Ecto neural progenitor cell (in vitro differentiated cells): Measurements from ENCODE around the gene CCNL2.

Experiments
- DNase-seq: peaks from one replicate; pipeline ENCODE4 v3.0.0-alpha.2; 2018; ENCODE audit warnings: low spot score

Gene CCNL2

GRCh38 chr1:1356166-1356795 is 42.9 kb downstream of the CCNL2 start:
- DNase-seq: no peak

- DNase-seq: no peak
These were observed 43.7 kb downstream of the CCNL2 start for GRCh38 chr1:1355416-1355815.

GRCh38 chr1:1354271-1355247 is 44.6 kb downstream of the CCNL2 start:
- peak; percentile 64 for DNase-seq

DNA sequence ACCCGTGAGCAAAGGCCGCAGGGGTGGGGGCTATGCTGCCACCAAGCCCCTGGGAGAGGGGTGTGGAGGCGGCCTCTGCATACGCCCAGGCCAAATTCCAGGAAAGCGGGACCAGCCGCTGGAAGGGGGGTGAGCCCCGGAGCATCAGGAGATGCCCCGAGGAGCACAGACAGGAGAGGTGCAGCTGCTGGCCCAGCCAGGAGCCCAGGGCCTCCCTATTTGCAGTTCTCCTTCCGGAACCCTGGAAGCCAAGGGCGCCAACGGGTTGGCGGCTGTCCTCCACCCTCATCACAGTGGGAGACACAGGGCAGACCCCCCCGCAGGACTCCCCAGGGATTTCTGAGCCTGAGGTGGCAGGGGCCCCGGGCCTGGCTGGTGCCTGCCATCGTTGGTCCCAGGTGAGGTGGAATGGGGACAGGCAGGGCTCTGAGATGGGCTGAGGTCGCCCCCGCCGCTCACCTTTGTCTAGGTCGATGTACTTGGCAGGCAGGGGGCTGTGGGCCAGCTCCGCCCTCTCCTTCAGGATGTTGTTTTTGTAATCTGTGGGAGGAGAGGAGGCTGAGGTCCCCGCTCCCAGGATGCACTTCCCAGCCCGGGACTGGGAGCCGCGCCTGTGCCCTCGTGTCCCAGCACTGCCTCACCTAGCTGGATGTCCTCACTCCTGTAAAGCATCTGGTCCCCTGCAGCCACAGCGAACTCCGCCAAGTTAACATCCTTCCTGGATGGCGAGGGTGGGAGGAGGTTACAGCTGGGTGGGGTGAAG is 45.6 kb downstream of the CCNL2 start:
- no peak for DNase-seq

DNA sequence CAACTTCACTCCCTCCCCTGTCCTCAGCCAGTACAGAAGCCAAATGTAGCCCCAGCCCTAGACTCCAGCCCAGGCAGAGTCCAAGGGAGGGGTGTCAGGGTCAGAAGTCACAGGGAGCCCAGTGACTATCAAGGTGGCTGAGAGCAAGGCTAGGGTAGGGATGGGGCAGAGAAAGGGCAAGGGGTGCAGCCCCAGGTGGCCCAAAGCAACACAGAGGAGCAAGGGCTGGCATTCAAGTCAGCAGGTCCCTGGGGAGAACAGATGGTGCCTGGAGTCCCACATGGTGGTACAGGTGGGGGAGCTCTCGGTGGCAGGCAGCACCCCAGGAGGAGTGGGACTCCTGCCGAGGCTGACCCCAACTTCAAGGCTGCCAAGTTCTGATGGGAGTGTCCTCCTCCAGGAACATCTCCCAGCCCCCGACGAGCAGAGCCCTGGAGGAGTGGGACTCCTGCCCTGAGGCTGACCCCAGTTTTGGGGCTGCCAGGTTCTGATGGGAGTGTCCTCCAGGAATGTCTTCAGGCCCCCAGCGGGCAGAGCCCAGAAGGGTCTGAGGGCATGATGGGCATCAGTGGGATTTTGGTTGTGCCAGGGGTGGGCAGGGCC is 46.2 kb downstream of the CCNL2 start:
- no peak for DNase-seq

DNA sequence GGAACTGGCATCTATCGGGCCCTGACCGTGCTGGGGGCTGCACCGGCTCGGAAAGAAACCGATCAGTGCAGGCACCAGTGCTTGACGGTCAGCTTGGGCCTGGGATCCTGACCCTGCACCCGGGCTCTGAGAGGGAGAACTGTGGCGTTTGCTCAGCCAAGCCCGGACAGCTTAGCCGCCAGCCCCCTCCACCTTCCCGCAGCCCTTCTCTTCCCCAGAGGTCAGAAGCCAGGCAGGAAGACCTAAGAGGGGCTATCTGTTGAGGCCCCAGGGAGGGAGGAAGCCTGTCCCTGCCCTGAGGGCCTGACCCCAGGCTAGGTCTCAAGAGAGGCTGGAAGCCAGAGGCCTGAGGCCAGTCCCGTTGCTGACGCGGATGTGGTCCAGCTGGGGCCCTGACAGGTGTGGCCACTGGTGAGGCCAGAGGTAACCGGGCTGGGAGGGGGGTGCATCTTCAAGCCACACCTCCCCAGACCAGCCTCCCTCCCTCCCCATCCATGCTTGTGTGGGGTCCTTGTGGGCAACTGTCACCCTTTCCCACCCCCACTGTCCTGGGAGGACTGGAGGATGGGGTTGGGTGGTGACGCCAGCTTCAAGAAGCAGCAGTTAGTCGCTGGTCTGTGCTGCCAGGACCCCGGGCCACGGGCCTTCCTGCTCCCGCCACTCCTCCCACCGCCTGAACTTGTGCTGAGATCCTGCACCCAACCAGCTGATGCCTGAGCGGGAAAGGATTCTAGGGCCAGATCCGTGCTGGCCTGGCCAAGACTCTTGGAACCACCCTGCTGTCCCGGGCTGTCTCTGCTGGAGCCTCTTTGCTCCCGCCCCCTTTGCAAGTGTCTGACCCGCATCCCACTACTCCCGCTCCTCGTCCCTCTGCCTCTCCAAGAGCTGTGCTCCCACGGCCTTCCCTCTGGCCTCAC is 47.4 kb downstream of the CCNL2 start:
- DNase-seq: peak; percentile 65

DNA sequence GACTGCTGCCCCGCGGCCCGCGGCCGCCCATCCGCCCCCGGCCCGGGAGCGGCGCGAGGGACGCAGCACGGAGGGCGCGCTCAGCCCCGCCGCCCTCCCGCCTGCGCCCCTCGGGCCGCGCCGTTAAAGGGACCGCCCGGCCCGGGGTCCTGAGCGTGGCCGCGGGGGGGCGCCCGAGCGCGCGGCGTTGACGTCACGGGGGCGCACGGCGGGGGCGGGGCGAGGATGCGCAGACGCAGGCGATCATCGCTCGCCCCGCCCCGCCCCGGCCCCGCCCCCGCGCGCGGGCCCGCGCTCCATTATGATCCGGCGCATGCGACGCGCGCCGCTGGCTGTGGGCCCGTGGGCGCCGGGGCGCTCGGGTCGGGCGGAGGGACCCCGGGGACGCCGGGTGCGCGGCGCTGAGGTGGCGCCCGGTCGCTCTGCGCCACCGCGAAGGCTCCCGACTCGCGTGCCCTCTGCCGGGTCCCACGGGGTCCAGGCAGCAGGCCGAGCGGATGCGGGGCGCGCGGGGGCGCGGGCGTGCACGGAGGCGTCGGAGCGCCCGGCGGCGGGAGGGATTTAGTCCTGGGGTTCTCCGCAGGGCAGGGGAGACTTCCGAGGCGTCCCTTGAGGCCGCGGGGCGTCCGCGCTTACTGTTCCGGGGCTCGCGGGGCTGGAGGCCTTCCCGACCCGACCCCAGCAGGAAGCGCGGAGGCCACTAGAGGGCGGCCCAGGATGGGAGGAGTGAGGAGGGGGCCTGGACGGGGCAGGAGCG is 49.7 kb downstream of the CCNL2 start, which contains the start of gene DVL1:
Gene DVL1, minus strand, starts transcription at position 163 of the 757 bp plus-strand sequence. CDS start 353 bp downstream, outside the sequence.
- peak; percentile 85 for DNase-seq

GRCh38 chr1:1348420-1349255 is 50.5 kb downstream of the CCNL2 start:
- DNase-seq: peak; percentile 61

GRCh38 chr1:1347663-1348419 is 51.3 kb downstream of the CCNL2 start:
- DNase-seq: peak; percentile 66

GRCh38 chr1:1347026-1347595 is 52.0 kb downstream of the CCNL2 start:
- no peak for DNase-seq

DNA sequence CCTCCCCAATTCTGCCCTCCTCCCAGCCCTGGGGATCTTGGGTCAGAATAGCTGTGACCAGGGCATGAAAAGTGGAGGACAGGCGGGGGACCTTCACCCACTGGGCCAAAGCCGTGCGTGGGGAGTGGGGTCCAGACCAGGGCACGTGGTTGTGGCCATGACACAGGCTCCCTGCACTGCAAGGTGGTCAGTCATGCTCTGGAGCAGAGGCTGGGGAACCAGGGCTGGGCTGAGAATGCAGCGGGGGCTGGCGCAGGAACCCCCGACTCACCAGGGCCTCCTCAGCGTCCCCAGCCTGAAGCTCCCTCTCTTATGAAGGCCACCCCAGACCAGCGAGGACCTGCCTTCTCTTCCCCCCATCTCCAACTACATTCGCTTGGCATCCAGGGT is 52.6 kb downstream of the CCNL2 start:
- DNase-seq: no peak

DNA sequence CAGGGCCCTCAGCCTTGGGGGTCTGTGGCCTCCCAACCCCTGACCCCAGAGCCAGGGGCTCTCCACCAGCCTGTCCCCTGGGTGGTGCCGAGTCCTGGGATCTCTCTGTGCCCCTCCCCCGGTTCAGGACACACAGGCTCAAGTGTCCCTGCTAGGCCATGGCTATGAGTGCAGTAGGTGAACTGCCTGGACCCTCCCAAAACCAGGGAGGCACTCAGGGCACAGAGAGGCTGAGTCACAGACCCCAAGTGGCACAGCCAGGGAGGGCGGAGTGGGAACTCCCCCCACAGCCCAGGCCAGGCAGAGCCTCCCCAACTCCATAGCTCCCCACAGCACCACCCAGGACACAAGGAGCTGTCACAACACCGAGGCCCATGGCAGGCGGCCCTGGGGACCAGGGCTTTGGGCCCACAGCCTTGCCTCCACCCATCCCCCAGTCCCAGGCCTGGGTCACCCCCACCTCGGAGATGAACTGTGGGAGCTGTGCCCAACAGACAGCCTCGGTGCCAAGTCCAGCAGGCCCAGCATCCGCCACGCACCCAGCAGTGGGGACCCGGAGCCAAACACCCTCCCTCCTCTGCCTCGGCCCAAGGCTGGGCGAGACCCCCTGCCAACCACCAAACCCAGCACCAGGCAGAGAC is 53.2 kb downstream of the CCNL2 start:
- no peak for DNase-seq

DNA sequence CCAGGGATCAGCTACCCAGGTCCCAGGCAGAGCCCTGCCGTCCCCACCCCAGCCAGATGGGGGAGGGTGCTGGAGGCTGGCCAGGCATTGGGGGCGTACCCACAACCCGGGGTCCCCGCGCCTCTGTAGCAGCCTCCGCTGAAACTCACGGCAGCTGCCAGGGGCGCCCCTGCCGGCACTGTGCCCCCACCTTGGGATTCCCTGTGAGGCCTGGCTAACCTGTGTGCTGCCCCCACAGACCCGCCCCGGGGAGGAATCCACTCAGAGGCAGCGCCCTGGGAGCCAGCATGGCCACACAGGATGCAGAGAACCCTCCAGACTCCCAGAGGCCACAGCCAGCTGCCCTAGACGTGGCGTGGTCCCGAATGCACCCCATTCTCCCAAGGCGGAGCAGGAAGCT is 53.8 kb downstream of the CCNL2 start:
- DNase-seq: no peak

GRCh38 chr1:1344655-1345361 is 54.3 kb downstream of the CCNL2 start:
- no peak for DNase-seq

DNA sequence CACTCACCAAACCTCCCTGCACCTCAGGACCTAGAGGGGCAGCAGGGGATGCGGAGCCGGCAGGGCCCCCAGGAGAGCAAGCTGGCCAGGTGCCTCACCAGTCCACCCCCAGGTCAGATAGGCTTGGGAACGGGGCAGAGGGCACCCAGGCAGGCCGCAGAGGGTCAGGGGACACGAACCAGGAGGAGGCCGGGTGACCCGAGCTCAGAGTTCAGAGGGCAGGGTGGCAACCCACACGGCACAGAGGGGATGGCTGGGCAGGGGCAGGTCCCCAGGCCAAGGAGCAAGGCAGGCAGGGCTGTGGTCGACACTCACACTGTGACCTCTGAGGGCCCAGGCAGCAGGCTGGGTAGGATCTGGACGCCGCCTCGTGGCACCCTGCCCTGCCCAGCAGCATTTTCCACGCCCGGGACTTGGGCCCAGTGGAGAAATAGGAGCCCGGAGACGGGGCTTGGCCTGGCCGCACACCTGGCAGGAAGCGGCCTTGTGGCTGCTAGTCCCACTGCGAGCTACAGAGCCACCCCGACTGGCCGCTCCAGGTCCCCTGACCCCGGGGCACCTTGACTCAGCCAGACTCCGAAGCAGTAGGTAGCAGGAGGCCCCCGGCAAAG is 55.2 kb downstream of the CCNL2 start:
- no peak for DNase-seq

GRCh38 chr1:1342584-1343115 is 56.5 kb downstream of the CCNL2 start:
- DNase-seq: no peak
